Measurements from ENCODE around the gene RAPGEF3. TPM values are rescaled to one million over a fixed set of nuclear protein-coding genes. Genes with fewer than 3 reads are reported as not detected.

The RAPGEF3 gene
- total RNA-seq, 3 donors from 2014 or later = 40.6 to 87.8 (median 60.3) TPM

- DNase-seq (ENCODE audit: low spot score in 2 of 2) = no peak
- Histone ChIP-seq H3K27me3 (no peaks in the 10 kb centered on the region), H3K4me1 (peaks cover 15 to 19% of the 10 kb centered on the region in 2 donors), H3K27ac (no peak overlapping the region), H3K36me3 (no peaks in the 10 kb centered on the region), H3K9me3 (no peaks in the 10 kb centered on the region), H3K4me3 (no peak overlapping the region)
- TF ChIP-seq CTCF (IDR thresholded peaks at IDR 0.05) (no peak), POLR2AphosphoS5 (IDR thresholded peaks at IDR 0.05) (no peak), POLR2A (IDR thresholded peaks at IDR 0.05) (no peak)
- intact Hi-C loops (cut with DNase I; ENCODE audit: low total_unique reads) = no loop called here
Observed at GRCh38 chr12:47711448-47711847, 47.2 kb downstream of the RAPGEF3 start.

GRCh38 chr12:47710278-47710677 is 48.4 kb downstream of the RAPGEF3 start:
- no peaks in the 10 kb centered on the region for H3K27me3 ChIP-seq
- intact Hi-C loops (cut with DNase I; ENCODE audit: low total_unique reads) = no loop called here
- H3K4me3 ChIP-seq = no peak overlapping the region
- H3K36me3 ChIP-seq = no peaks in the 10 kb centered on the region
- no peak overlapping the region for H3K27ac ChIP-seq
- no peak for DNase-seq (ENCODE audit: low spot score in 2 of 2)
- no peaks in the 10 kb centered on the region for H3K9me3 ChIP-seq
- H3K4me1 ChIP-seq = peaks cover 8 to 11% of the 10 kb centered on the region in 2 donors
- TF ChIP-seq POLR2A (IDR thresholded peaks at IDR 0.05) = no peak

GRCh38 chr12:47709671-47710070 is 49.0 kb downstream of the RAPGEF3 start:
- TF ChIP-seq CTCF (IDR thresholded peaks at IDR 0.05) = no peak
- no peak for TF ChIP-seq POLR2A (IDR thresholded peaks at IDR 0.05)
- no peak for TF ChIP-seq POLR2AphosphoS5 (IDR thresholded peaks at IDR 0.05)
- Histone ChIP-seq H3K4me3 (no peak overlapping the region), H3K27ac (no peak overlapping the region), H3K36me3 (no peaks in the 10 kb centered on the region), H3K4me1 (peaks cover 2 to 5% of the 10 kb centered on the region in 2 donors), H3K9me3 (no peaks in the 10 kb centered on the region), H3K27me3 (no peaks in the 10 kb centered on the region)
- no peak for DNase-seq (ENCODE audit: low spot score in 2 of 2)
- intact Hi-C loops (cut with DNase I; ENCODE audit: low total_unique reads) = no loop called here

GRCh38 chr12:47709237-47709636 is 49.4 kb downstream of the RAPGEF3 start:
- Histone ChIP-seq H3K9me3 (no peaks in the 10 kb centered on the region), H3K27ac (no peak overlapping the region), H3K27me3 (no peaks in the 10 kb centered on the region), H3K4me1 (peaks cover 0 to 5% of the 10 kb centered on the region in 2 donors), H3K4me3 (no peak overlapping the region), H3K36me3 (no peaks in the 10 kb centered on the region)
- TF ChIP-seq POLR2AphosphoS5 (IDR thresholded peaks at IDR 0.05) (no peak), POLR2A (IDR thresholded peaks at IDR 0.05) (no peak), CTCF (IDR thresholded peaks at IDR 0.05) (no peak)
- intact Hi-C loops (cut with DNase I; ENCODE audit: low total_unique reads) = no loop called here
- no peak for DNase-seq (ENCODE audit: low spot score in 2 of 2)

GRCh38 chr12:47707905-47708543 is 50.7 kb downstream of the RAPGEF3 start:
- peaks cover 0 to 5% of the 10 kb centered on the region in 2 donors for H3K4me1 ChIP-seq
- no peak overlapping the region for H3K4me3 ChIP-seq
- no peaks in the 10 kb centered on the region for H3K36me3 ChIP-seq
- intact Hi-C loops (cut with DNase I; ENCODE audit: low total_unique reads) = no loop called here
- DNase-seq (ENCODE audit: low spot score in 2 of 2) = no peak
- no peaks in the 10 kb centered on the region for H3K9me3 ChIP-seq
- no peak for TF ChIP-seq POLR2AphosphoS5 (IDR thresholded peaks at IDR 0.05)
- TF ChIP-seq POLR2A (IDR thresholded peaks at IDR 0.05) = no peak
- TF ChIP-seq CTCF (IDR thresholded peaks at IDR 0.05) = no peak
- H3K27me3 ChIP-seq = no peaks in the 10 kb centered on the region
- H3K27ac ChIP-seq = no peak overlapping the region

Measured in breast epithelium (tissue), 4 donors.